GM19193 (cell line): ENCODE results near the gene CD300C.

Experiments used
- POLR2A ChIP-seq: IDR thresholded peaks from 4 replicates; pipeline ENCODE4 v1.6.1; 2011; ENCODE audit not compliant: insufficient read depth, insufficient read length; ENCODE audit errors: extremely low read depth

Gene CD300C

DNA sequence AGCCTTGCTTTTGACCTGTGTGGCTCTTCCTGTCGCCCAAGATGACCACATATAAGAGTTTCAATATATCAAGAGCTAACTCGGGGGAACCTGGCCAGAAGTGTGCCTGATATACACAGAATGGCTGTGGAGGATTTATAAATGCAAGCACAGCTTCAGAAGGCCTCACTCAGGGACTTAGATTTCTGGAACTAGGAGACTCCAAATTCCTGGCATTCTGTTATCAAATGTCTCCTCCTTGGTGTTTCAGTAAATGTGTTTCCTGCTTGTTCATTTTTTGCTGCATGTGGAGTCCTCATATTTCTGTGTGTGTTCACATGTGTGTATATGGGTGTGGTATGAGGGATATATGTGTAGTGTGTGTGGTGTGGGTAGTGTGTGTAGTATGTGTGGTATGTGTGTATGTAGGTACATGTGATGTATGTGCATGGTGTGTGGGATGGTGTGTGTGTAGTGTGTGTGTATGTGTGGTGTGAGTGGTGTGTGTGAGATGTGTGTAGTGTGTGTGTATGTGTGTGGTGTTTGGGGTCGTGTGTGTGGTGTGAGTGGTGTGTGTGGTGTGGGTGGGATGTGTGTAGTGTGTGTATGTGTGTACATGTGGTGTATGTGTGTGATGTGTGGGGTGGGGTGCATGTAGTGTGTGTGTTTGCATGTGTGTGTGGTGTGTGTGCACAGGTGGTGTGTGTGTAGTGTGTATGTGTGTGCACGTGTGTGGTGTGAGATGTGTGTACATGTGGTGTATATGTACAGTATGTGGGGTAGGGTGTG is 22.4 kb upstream of the CD300C start:
- no peak for TF ChIP-seq POLR2A

DNA sequence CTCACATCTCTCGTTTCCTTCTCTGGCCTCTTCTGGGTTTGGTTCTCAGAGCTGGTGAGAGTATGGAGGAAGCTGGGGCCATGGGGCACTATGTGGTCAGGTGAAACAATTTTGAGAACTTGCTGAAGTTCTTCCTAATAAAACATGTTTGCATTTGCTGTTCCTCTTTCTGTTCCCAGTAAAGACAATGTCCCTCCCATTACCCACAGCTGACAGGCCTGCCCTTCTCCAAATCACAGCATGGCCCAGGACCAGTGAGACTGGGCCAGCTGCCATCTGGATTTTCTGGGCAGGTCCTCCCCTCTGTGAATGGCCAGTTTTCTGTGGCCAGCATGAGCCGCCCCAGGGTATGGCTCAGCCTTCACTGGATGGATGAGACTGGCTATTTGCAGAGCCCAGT is 21.5 kb upstream of the CD300C start, which contains the start of gene CD300H:
Gene CD300H (minus strand): TSS at position 113 of the 400 bp plus-strand sequence.
- TF ChIP-seq POLR2A: no peak

DNA sequence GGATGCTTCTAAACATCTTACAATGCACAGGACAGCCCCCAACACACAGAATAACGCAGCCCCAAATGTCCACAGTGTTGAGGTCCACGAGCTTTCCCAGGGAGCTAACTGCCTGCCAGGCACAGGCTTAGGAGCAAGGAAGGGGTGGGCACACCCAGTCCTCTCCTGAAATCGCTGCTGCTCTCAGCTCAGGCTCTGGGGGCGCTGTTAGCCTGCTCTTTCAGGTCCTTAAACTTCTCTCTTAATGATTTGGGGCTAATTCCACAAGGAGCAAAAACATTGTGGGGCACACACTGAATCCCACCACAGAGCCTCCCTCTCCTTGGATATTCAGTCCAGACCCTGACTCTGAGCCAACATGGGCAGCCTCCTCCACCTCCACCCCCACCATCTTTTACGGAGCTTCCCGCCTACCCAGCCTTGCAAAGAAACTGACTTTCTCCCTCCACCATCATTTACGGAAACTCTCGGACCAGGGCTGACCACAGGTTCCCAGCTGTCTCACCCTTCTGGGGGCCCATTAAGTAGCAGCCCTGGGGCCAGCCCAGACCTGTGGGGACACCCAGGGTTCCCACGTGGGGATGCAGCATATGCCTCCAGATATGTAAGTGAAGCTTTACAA is 20.3 kb upstream of the CD300C start:
- no peak for TF ChIP-seq POLR2A

DNA sequence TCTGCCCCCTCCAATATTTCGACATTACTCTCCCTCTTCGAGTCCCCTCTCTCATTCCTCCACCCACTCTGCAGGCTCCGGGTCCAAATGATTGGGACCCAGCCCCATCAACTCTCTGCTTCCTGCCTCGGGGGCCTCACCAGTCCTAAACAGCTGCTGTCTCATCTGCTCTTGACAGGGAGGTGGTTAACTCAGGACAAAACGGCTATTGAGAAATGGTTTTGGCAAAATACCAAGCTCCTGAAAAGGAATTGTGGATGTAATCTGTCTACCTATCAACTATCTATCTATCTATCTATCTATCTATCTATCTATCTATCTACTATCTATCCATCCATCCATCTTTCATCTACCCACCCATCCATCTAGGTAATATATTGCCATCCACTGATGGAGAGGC is 19.2 kb upstream of the CD300C start:
- no peak for TF ChIP-seq POLR2A

DNA sequence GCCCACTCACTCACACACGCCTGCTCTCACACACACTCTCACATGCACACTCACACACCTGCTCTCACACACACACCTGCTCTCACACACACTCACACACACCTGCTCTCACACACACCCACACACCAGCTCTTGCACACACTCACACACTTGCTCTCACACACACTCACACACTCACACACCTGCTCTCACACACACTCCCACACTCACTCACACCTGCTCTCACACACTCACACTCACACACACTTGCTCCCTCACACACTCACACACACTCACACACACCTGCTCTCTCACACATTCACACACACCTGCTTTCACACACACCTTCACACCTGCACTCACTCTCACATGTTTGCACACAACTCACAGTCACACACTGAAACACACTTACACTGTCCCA is 17.4 kb upstream of the CD300C start:
- no peak for TF ChIP-seq POLR2A

DNA sequence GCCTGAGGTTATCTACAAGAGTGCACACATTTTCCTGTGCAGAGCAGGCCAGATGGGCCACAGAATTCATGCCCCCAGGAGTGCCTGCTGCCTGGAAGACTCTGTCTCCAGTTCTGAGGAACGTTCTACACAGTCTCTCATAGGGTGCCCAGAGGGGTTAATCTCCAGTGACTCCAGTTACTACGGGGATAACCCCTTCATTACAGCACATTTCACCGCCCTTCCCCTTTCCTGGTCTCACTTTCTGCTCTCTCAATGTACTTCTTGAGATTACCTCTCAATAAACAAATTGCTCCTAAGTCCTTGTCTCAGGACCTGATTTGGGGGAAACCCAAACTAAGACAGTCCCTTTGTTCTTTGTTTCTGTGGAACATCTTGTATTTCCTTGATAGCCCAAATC is 15.7 kb upstream of the CD300C start:
- TF ChIP-seq POLR2A: no peak

DNA sequence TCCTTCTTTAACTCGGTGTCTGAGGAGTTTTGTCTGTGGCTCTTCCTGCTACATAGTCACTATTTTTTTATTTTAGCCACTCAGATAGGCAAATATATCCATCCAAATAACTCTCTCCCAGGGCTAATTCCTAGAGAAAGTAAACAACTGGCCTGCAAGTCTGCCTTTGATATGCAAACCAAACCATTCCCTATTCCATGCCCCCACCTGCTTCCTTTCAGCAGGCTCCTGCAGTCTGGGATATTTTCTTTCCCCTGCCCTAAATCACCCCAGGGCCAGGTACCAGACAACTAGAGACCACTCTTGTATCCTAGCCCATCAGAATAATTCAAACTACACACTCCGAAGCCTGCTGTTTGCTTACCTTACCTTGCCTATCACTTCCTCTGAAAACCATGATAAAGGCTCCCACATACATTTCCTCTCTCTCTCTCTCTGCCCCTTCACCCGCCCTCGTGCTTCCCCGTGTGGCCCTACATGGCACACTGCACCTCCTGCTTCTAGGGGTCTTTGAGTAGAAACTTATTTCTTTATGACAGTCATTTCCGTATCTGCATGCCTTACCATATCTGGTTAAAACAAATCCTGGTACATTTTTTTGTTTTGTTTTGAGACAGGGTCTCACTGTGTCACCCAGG is 13.1 kb upstream of the CD300C start:
- TF ChIP-seq POLR2A: no peak

DNA sequence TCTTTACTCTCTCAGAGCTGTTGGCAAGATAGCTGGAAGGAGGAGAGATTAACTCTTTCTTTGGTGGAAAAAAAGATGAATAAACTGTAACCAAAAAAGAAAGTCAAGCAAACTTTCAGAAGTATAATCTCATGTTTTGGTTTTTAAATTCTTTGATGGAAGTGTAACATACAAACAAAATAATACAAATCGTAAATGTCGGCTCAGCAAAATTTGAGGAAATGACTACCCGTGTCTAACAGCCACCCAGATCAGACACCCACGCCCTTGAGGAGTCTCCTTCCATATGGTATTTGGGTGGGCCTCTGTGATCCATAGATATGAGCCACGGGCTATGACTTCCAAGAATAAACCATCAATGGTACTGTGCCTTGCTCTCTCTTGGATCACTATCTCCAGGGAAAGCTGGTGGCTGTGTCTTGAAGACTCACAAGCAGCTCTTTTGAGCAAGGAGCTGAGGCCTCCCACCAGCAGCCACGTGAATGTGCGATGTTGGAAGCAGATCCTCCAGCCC is 9.6 kb upstream of the CD300C start:
- no peak for TF ChIP-seq POLR2A

DNA sequence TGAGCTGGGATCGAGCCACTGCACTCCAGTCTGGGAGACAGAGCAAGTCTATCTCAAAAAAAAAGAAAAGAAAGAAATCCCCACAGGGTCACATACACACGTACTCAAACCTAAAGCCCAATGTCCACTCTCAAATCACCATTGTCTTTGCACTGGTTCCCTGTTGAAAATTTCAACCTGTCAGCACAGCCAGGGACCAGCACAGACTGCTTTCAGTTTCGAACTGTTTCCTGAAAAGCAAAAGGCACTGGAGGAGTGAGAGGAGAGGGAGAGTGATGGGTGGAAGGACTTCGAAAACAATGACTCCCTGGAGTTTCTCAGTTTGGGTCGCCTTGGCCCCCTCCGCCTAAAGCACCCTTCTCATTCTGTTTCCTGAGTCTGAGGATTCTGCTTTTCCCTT is 9.0 kb upstream of the CD300C start:
- TF ChIP-seq POLR2A: no peak

DNA sequence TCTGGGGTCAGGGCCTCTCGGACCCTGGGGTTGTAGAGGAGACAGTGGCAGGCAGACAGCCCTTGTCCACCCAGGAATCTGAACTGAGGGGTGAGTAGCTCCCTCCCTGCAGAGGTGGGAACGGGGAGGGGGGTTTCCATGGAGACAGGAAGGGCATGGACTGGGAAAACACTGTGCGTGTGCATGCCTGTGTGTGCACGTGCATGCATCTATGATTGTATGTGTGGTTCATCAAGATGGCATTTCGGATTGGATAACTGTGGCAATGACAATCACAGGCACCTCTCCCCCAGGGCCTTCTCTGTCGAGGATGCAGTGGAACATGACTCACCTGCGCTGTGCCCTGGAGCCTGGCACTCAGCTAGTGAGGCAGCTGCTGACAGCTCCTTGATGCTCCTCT is 6.1 kb upstream of the CD300C start:
- TF ChIP-seq POLR2A: no peak

DNA sequence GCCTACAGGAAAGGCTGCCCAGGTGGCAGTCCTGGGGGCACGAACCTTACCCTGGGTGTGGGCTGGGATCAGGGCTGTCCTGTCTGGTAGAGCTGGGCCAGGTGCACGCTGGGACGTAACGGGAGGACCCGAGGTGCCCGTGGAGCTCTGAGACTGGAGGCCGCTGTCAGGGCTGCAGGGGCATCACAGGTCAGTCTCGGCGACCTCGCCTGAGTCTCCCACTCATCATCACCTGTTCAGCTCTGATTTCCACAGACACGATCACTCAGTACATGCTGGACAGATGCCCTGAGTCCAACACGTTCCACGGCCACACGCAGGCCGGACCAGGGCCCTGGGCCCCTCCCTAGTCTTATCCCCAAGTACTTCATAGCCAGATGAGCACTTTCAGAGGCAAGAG is 4.7 kb upstream of the CD300C start:
- TF ChIP-seq POLR2A: no peak

DNA sequence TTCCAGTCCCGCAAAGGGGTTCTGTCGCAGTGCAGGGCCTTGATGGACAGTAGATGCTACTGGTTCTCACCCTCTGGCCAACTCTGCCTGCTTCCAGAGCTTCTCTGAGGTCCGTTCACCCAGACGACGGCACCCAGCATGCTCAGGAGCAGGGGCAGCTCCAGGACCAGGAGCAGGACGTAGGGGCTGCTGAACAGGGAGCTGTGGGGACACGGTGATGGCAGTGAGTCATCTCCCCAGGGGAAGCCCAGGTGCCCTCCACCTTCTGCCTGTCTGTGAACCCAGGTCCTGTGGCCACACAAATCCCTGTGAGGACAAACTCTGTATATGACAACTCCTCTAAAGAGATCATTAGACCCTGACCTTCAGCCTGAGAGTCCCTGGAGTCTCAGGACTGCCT is 3.4 kb upstream of the CD300C start:
- no peak for TF ChIP-seq POLR2A

DNA sequence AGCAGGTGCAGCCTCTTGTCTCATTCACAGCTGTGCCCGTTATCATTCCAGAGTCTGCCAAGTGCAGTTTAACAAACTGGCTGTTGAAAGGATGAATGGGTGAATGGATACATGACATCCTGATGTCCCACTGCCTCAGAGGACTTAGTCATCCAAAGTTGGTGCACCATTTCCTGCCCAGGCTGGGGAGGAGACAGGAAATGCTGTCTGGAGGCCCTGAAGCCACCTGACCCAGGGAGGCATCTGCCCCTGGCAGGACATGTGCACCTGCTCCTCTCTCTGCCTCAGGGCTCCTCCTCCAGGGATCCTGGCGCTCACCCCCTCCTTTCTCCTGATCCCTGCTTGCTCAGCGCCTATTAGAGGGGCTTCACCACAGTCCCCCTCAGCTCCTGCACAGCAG is 1.8 kb upstream of the CD300C start:
- no peak for TF ChIP-seq POLR2A

DNA sequence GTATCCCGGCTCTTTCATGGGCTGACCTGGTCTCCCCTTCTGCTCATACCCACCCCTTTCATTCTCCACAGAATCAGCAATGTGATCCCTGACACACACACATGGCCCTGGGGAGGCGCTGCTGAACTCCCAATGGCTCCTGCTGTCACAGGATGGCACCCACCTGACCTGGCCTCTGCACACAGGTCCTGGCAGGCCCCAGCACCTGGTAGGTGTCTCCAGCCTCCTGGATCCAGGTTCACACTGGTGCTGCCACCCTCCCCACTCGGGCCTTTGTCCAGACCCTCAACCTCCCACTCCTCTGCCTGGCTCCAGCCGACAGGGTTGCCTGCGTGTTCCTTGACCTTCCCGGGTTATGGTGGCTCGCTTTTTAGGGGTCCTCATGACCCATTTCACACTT is 1.3 kb upstream of the CD300C start:
- no peak for TF ChIP-seq POLR2A

DNA sequence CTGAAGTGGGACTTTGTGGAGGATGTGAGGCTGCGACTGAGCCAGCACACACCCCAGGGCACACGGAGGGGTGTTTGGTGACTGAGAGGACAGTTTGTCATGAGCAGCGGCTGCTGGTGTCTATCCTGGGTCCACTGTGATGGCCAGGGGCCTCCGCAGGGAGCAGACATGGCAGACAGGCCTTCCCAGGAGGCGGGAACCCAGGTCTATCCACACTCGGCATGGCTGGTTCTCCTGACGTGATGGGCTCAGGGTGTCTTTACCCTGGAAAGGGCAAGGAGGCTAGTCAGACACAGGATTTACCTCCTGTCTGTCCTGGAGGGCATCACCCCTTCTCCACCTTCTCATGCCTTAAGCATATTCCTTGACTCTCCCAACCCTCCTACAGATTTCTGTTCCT is 671 bp upstream of the CD300C start:
- TF ChIP-seq POLR2A: no peak
